IMR-90 (cell line): ENCODE data around the gene PZP. TPM values are rescaled to one million over a fixed set of nuclear protein-coding genes. Genes with fewer than 3 reads are reported as not detected.

ENCODE experiments used
- ATAC-seq: fragments of 200-7000 bp; cut with Tn5 transposase; 2 replicates; pipeline ENCODE4 v1.9.1; 2020; ENCODE audit warnings: low read depth, mild to moderate bottlenecking, moderate library complexity
- BruUV-seq: library from RNA; stranded (reverse); fragments of 400-500 nt; replicated peaks from 2 replicates; lab custom pipeline; 2021; lab: Mats Ljungman, UMichigan
- CTCF ChIA-PET: fragments of 300-600 bp; formaldehyde crosslinking; extraction: SDS; loops from one replicate; lab custom pipeline; 2021; ENCODE audit warnings: antibody characterized with exemption; lab: Yijun Ruan, JAX
- POLR2A ChIA-PET: fragments of 300-600 bp; sonication (Branson Sonifier 250); formaldehyde crosslinking; loops from one replicate; lab custom pipeline; 2022; ENCODE audit warnings: antibody characterized with exemption; ENCODE audit not compliant: unreplicated experiment; lab: Charles Lee
- DNase-seq: peaks from one replicate; pipeline ENCODE4 v3.0.0; 2013
- H2AFZ ChIP-seq: replicated peaks from 2 replicates; pipeline ENCODE3; 2013; ENCODE audit warnings: low read length, mild to moderate bottlenecking; ENCODE audit not compliant: poor library complexity
- H2AK5ac ChIP-seq: 2 replicates; pipeline ENCODE4 v1.6.1; 2013; ENCODE audit warnings: low read depth, low read length, inconsistent platforms
- H2AK9ac ChIP-seq: replicated peaks from 2 replicates; pipeline ENCODE3; 2013; ENCODE audit warnings: mild to moderate bottlenecking, low read depth, low read length, moderate library complexity; ENCODE audit not compliant: poor library complexity
- H2BK120ac ChIP-seq: 2 replicates; pipeline ENCODE4 v1.6.1; 2013; ENCODE audit warnings: low read depth, low read length, inconsistent platforms
- H2BK15ac ChIP-seq: 3 replicates; pipeline ENCODE4 v1.6.1; 2013; ENCODE audit warnings: low read depth, low read length, inconsistent platforms
- H2BK20ac ChIP-seq: 2 replicates; pipeline ENCODE4 v1.6.1; 2013; ENCODE audit warnings: low read depth, mild to moderate bottlenecking, inconsistent platforms, low read length, moderate library complexity
- H2BK5ac ChIP-seq: 2 replicates; pipeline ENCODE4 v1.6.1; 2013; ENCODE audit warnings: mild to moderate bottlenecking, low read depth, low read length, inconsistent platforms; ENCODE audit not compliant: poor library complexity, severe bottlenecking
- H3K14ac ChIP-seq: replicated peaks from 2 replicates; pipeline ENCODE4 v1.6.1; 2013; ENCODE audit warnings: low read depth, low read length, inconsistent platforms
- H3K18ac ChIP-seq: 2 replicates; pipeline ENCODE4 v1.6.1; 2013; ENCODE audit warnings: low read depth, low read length, control low read depth
- H3K23ac ChIP-seq: 2 replicates; pipeline ENCODE4 v1.6.1; 2013; ENCODE audit warnings: low read depth, low read length, inconsistent platforms
- H3K27ac ChIP-seq: 2 replicates; pipeline ENCODE4 v1.5.1; 2013; ENCODE audit warnings: mild to moderate bottlenecking, control low read depth, low read length; ENCODE audit not compliant: insufficient read depth
- H3K27me3 ChIP-seq: 2 replicates; pipeline ENCODE4 v1.6.1; 2013; ENCODE audit warnings: low read length; ENCODE audit not compliant: control insufficient read depth, insufficient read depth
- H3K36me3 ChIP-seq: 2 replicates; pipeline ENCODE4 v1.6.1; 2013; ENCODE audit warnings: low read length, mixed read lengths; ENCODE audit not compliant: control insufficient read depth, insufficient read depth
- H3K4ac ChIP-seq: 2 replicates; pipeline ENCODE4 v1.6.1; 2013; ENCODE audit warnings: low read depth, low read length, inconsistent platforms
- H3K4me1 ChIP-seq: 2 replicates; pipeline ENCODE4 v1.6.1; 2013; ENCODE audit warnings: low read length, mixed read lengths; ENCODE audit not compliant: control insufficient read depth, insufficient read depth
- H3K4me2 ChIP-seq: 2 replicates; pipeline ENCODE4 v1.6.1; 2013; ENCODE audit warnings: low read depth, mild to moderate bottlenecking, control low read depth, low read length, moderate library complexity
- H3K4me3 ChIP-seq: 2 replicates; pipeline ENCODE4 v1.5.1; 2013; ENCODE audit warnings: low read depth, mild to moderate bottlenecking, control low read depth, low read length, moderate library complexity; ENCODE audit not compliant: insufficient read depth
- H3K56ac ChIP-seq: 2 replicates; pipeline ENCODE4 v1.6.1; 2013; ENCODE audit warnings: low read length, inconsistent platforms; ENCODE audit not compliant: insufficient read depth; ENCODE audit errors: extremely low read depth
- H3K79me1 ChIP-seq, 2 experiments: 2 replicates each; pipeline ENCODE4 v1.6.1; 2013; ENCODE audit warnings: low read length in 2 of 2, inconsistent platforms in 1 of 2, low read depth in 1 of 2
- H3K9ac ChIP-seq: 2 replicates; pipeline ENCODE4 v1.6.1; 2013; ENCODE audit warnings: low read depth, low read length, control low read depth
- H3K9me1 ChIP-seq: 2 replicates; pipeline ENCODE4 v1.6.1; 2013; ENCODE audit warnings: low read length, inconsistent platforms; ENCODE audit not compliant: insufficient read depth
- H3K9me3 ChIP-seq: 2 replicates; pipeline ENCODE4 v1.6.1; 2013; ENCODE audit warnings: low read length; ENCODE audit not compliant: control insufficient read depth, insufficient read depth
- H4K20me1 ChIP-seq: 2 replicates; pipeline ENCODE4 v1.6.1; 2013; ENCODE audit warnings: low read length, inconsistent platforms; ENCODE audit not compliant: insufficient read depth
- H4K5ac ChIP-seq: 2 replicates; pipeline ENCODE4 v1.6.1; 2013; ENCODE audit warnings: mild to moderate bottlenecking, low read depth, low read length, control low read depth
- H4K8ac ChIP-seq, 2 experiments: 2 replicates each; pipeline ENCODE4 v1.6.1; 2013; ENCODE audit warnings: low read depth in 2 of 2, low read length in 2 of 2, control low read depth in 1 of 2, inconsistent platforms in 1 of 2
- H4K91ac ChIP-seq: 2 replicates; pipeline ENCODE4 v1.6.1; 2013; ENCODE audit warnings: low read depth, low read length, inconsistent platforms; ENCODE audit not compliant: insufficient read depth
- BHLHE40 ChIP-seq: fragments of 150-350 bp; IDR thresholded peaks from 2 replicates; pipeline ENCODE4 v1.6.1; 2016; ENCODE audit warnings: mild to moderate bottlenecking, low read depth, low read length
- CEBPB ChIP-seq: IDR thresholded peaks from 2 replicates; pipeline ENCODE4 v1.6.1; 2012; ENCODE audit warnings: low read depth, low read length, improper control_type of control experiment
- CHD1 ChIP-seq: IDR thresholded peaks from 2 replicates; pipeline ENCODE4 v1.6.1; 2012; ENCODE audit warnings: low read depth, low read length, improper control_type of control experiment
- CTCF ChIP-seq: conservative IDR thresholded peaks from 2 replicates; pipeline ENCODE4 v1.5.1; 2012; ENCODE audit warnings: mild to moderate bottlenecking, low read depth, low read length, improper control_type of control experiment
- FOS ChIP-seq: fragments of 150-350 bp; IDR thresholded peaks from 2 replicates; pipeline ENCODE4 v1.6.1; 2016; ENCODE audit warnings: low read depth, low read length
- MAFK ChIP-seq: IDR thresholded peaks from 2 replicates; pipeline ENCODE4 v1.6.1; 2012; ENCODE audit warnings: low read depth, low read length, improper control_type of control experiment
- MAZ ChIP-seq: IDR thresholded peaks from 2 replicates; pipeline ENCODE4 v1.6.1; 2012; ENCODE audit warnings: low read depth, mild to moderate bottlenecking, low read length, improper control_type of control experiment, moderate library complexity, borderline replicate concordance
- MXI1 ChIP-seq: IDR thresholded peaks from 2 replicates; pipeline ENCODE4 v1.6.1; 2012; ENCODE audit warnings: low read depth, mild to moderate bottlenecking, low read length, moderate library complexity, borderline replicate concordance
- NFE2L2 ChIP-seq: fragments of 150-350 bp; IDR thresholded peaks from 2 replicates; pipeline ENCODE4 v1.6.1; 2016; ENCODE audit warnings: low read depth, mild to moderate bottlenecking, low read length
- POLR2A ChIP-seq: IDR thresholded peaks from 2 replicates; pipeline ENCODE4 v1.6.1; 2012; ENCODE audit warnings: mild to moderate bottlenecking, low read depth, low read length
- RAD21 ChIP-seq: IDR thresholded peaks from 2 replicates; pipeline ENCODE4 v1.6.1; 2012; ENCODE audit warnings: low read length, improper control_type of control experiment
- RCOR1 ChIP-seq: IDR thresholded peaks from 2 replicates; pipeline ENCODE4 v1.6.1; 2012; ENCODE audit warnings: mild to moderate bottlenecking, low read length, improper control_type of control experiment; ENCODE audit not compliant: insufficient replicate concordance
- RFX5 ChIP-seq: IDR thresholded peaks from 2 replicates; pipeline ENCODE4 v1.8.0; 2012; ENCODE audit warnings: low read depth, mild to moderate bottlenecking, low read length, moderate library complexity
- SMC3 ChIP-seq: fragments of 150-350 bp; IDR thresholded peaks from 2 replicates; pipeline ENCODE4 v1.6.1; 2016; ENCODE audit warnings: low read depth, mild to moderate bottlenecking, antibody characterized with exemption, low read length, moderate library complexity
- WGBS, 2 experiments: methylation state at CpG; one replicate each; pipeline versions ENCODE4 v1.1.5 to v1.1.7; 2013; ENCODE audit warnings: missing lambda C conversion rate in 2 of 2; ENCODE audit not compliant: insufficient read length in 1 of 2; ENCODE audit errors: extremely low coverage in 2 of 2; 5-methylcytosine and 5-hydroxymethylcytosine counted together
- dilution Hi-C: fragments of 300-500 bp; cut with HindIII; formaldehyde crosslinking; loops from one replicate; pipeline ENCODE4 v1.14.3; 2018; ENCODE audit warnings: low sequenced_read_pairs; ENCODE audit not compliant: unreplicated experiment
- in situ Hi-C: fragments of 300-500 bp; cut with MboI; formaldehyde crosslinking; loops from 3 replicates; pipeline ENCODE4 v1.14.3; 2019; ENCODE audit warnings: low sequenced_read_pairs, inconsistent platforms, mixed read lengths
- intact Hi-C: fragments of 100-400 bp; cut with micrococcal nuclease; formaldehyde crosslinking; loops from 2 replicates; pipeline ENCODE4 v1.10.0; 2022
- polyA plus RNA-seq, 3 experiments: library from polyadenylated mRNA; depleted of rRNA; stranded (reverse); fragments of >200 nt; gene quantifications; 2 replicates each; pipeline ENCODE4 v1.2.3, GENCODE V29; 2012; ENCODE audit warnings: low replicate concordance in 1 of 3
- total RNA-seq: library from RNA; depleted of rRNA; stranded (reverse); fragments of >200 nt; gene quantifications from 2 replicates; pipeline ENCODE4 v1.2.3, GENCODE V29; 2012
- TF ChIP-seq, protein P1 (sequence below): fragments of 150-350 bp; IDR thresholded peaks from 2 replicates; pipeline ENCODE4 v1.6.1; 2017; ENCODE audit warnings: mild to moderate bottlenecking, antibody characterized with exemption, low read length, low read depth
- TF ChIP-seq, protein P2 (sequence below): fragments of 150-350 bp; IDR thresholded peaks from 2 replicates; pipeline ENCODE4 v1.6.1; 2016; ENCODE audit warnings: low read depth, mild to moderate bottlenecking, low read length, moderate library complexity, borderline replicate concordance

PZP gene
- total and polyA plus RNA-seq, 2 of the 4 experiments (the other 2 are of a cell fraction) = not detected

- Histone ChIP-seq H4K8ac (no peak overlapping the region), H3K4ac (no peak overlapping the region), H3K56ac (no peak overlapping the region), H3K9me3 (no peaks in the 10 kb centered on the region), H2BK15ac (no peak overlapping the region), H3K79me1 (no peaks in the 10 kb centered on the region), H4K5ac (no peak overlapping the region), H4K91ac (no peak overlapping the region), H2BK20ac (no peak overlapping the region), H3K18ac (no peak overlapping the region), H2AK9ac (no peak overlapping the region), H3K4me1 (no peaks in the 10 kb centered on the region), H3K9ac (no peak overlapping the region), H3K14ac (no peak overlapping the region), H4K20me1 (no peaks in the 10 kb centered on the region), H3K4me2 (no peak overlapping the region), H2BK120ac (no peak overlapping the region), H3K23ac (no peak overlapping the region), H3K27ac (no peak overlapping the region), H2AFZ (no peak overlapping the region), H3K36me3 (no peaks in the 10 kb centered on the region), H2AK5ac (no peak overlapping the region), H2BK5ac (no peak overlapping the region), H3K4me3 (no peak overlapping the region), H3K9me1 (no peaks in the 10 kb centered on the region), H3K27me3 (peaks cover 6% of the 10 kb centered on the region)
- in situ Hi-C loops = no loop called here
- intact Hi-C loops = no loop called here
- no CpG with 5 or more reads among the region's 6 CpGs for WGBS, 2 experiments
- CTCF ChIA-PET = no interaction called here
- TF ChIP-seq MAZ = no peak
- TF ChIP-seq, protein P1, sequence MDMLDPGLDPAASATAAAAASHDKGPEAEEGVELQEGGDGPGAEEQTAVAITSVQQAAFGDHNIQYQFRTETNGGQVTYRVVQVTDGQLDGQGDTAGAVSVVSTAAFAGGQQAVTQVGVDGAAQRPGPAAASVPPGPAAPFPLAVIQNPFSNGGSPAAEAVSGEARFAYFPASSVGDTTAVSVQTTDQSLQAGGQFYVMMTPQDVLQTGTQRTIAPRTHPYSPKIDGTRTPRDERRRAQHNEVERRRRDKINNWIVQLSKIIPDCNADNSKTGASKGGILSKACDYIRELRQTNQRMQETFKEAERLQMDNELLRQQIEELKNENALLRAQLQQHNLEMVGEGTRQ = no peak
- TF ChIP-seq CTCF = no peak
- TF ChIP-seq, protein P2, sequence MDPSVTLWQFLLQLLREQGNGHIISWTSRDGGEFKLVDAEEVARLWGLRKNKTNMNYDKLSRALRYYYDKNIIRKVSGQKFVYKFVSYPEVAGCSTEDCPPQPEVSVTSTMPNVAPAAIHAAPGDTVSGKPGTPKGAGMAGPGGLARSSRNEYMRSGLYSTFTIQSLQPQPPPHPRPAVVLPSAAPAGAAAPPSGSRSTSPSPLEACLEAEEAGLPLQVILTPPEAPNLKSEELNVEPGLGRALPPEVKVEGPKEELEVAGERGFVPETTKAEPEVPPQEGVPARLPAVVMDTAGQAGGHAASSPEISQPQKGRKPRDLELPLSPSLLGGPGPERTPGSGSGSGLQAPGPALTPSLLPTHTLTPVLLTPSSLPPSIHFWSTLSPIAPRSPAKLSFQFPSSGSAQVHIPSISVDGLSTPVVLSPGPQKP = no peak
- no peak for TF ChIP-seq FOS
- no peak for TF ChIP-seq NFE2L2
- TF ChIP-seq MAFK = no peak
- TF ChIP-seq CEBPB = no peak
- no peak for TF ChIP-seq CHD1
- no peak for TF ChIP-seq RFX5
- TF ChIP-seq RCOR1 = no peak
- TF ChIP-seq BHLHE40 = no peak
- no peak for TF ChIP-seq RAD21
- TF ChIP-seq MXI1 = no peak
- TF ChIP-seq SMC3 = no peak
- TF ChIP-seq POLR2A = no peak
- POLR2A ChIA-PET = no interaction called here
- no peak for ATAC-seq
- no TSS peak for BruUV-seq
- dilution Hi-C loops = no loop called here
- no peak for DNase-seq
These were observed 36.7 kb upstream of the PZP start for GRCh38 chr12:9244894-9245293.
